Panc1 (cell line): ENCODE data around the gene IL20RB. TPM values are rescaled to one million over a fixed set of nuclear protein-coding genes. Genes with fewer than 3 reads are reported as not detected.
A peak's percentile ranks its signal among the peaks of the same experiment; 100 is the strongest.

Source experiments
- ATAC-seq: fragments of 200-7000 bp; cut with Tn5 transposase; 2 replicates; pipeline ENCODE4 v1.9.1; 2020; ENCODE audit warnings: mild to moderate bottlenecking, moderate library complexity
- BruUV-seq: library from RNA; stranded (reverse); fragments of 400-500 nt; replicated peaks from 2 replicates; lab custom pipeline; 2021; lab: Mats Ljungman, UMichigan
- CTCF ChIA-PET: fragments of 300-600 bp; sonication (Branson Sonifier 250); formaldehyde crosslinking; loops from one replicate; lab custom pipeline; 2022; ENCODE audit warnings: antibody characterized with exemption; lab: Charles Lee
- POLR2A ChIA-PET: fragments of 300-600 bp; sonication (Branson Sonifier 250); formaldehyde crosslinking; loops from one replicate; lab custom pipeline; 2022; ENCODE audit warnings: antibody characterized with exemption; lab: Charles Lee
- DNase-seq: peaks from one replicate; pipeline ENCODE4 v3.0.0-alpha.2; 2010; ENCODE audit warnings: low read depth, low spot score
- H3K27ac ChIP-seq: 2 replicates; pipeline ENCODE4 v1.5.1; 2011; ENCODE audit warnings: mild to moderate bottlenecking, low read length, inconsistent platforms
- H3K27me3 ChIP-seq: fragments of 200-500 bp; sonication (Bioruptor generic); 2 replicates; pipeline ENCODE4 v1.6.0; 2014; ENCODE audit warnings: low read length, inconsistent platforms; ENCODE audit not compliant: control insufficient read depth, insufficient read depth
- H3K36me3 ChIP-seq: fragments of 200-500 bp; sonication (Bioruptor generic); 2 replicates; pipeline ENCODE4 v1.5.1; 2014; ENCODE audit warnings: inconsistent platforms, mild to moderate bottlenecking, low read length, moderate library complexity; ENCODE audit not compliant: control insufficient read depth, insufficient read depth
- H3K4me1 ChIP-seq: 2 replicates; pipeline ENCODE4 v1.5.1; 2011; ENCODE audit warnings: inconsistent platforms, mild to moderate bottlenecking, low read length, moderate library complexity; ENCODE audit not compliant: control insufficient read depth, insufficient read depth
- H3K4me3 ChIP-seq, 2 experiments: 2 replicates each; pipeline ENCODE4 v1.5.1; 2011 to 2012; ENCODE audit warnings: low read depth in 2 of 2, low read length in 2 of 2, mild to moderate bottlenecking in 2 of 2, inconsistent platforms in 1 of 2, moderate library complexity in 1 of 2
- H3K9me3 ChIP-seq: fragments of 200-500 bp; sonication (Bioruptor generic); 2 replicates; pipeline ENCODE4 v1.5.1; 2014; ENCODE audit warnings: low read depth, mild to moderate bottlenecking, inconsistent platforms, low read length, moderate library complexity; ENCODE audit not compliant: control insufficient read depth, insufficient read depth
- CTCF ChIP-seq: fragments of 450-650 bp; IDR thresholded peaks from 2 replicates; pipeline ENCODE4 v1.5.1; 2017; ENCODE audit warnings: mild to moderate bottlenecking
- POLR2AphosphoS5 ChIP-seq: IDR thresholded peaks from 2 replicates; pipeline ENCODE4 v1.6.1; 2012; ENCODE audit warnings: mild to moderate bottlenecking, low read depth, low read length, moderate library complexity
- REST ChIP-seq, 2 experiments: IDR thresholded peaks; 2 replicates each; pipeline ENCODE4 v1.6.1; 2011 to 2012; ENCODE audit warnings: low read depth in 2 of 2, control low read depth in 1 of 2, low read length in 1 of 2, mild to moderate bottlenecking in 1 of 2, moderate library complexity in 1 of 2; ENCODE audit not compliant: insufficient read depth in 1 of 2
- SIN3A ChIP-seq: IDR thresholded peaks from 2 replicates; pipeline ENCODE4 v1.6.1; 2012; ENCODE audit warnings: low read depth, mild to moderate bottlenecking, low read length, moderate library complexity, borderline replicate concordance; ENCODE audit not compliant: insufficient read depth
- TCF7L2 ChIP-seq: IDR thresholded peaks from 2 replicates; pipeline ENCODE4 v1.6.1; 2011; ENCODE audit warnings: mild to moderate bottlenecking, low read depth, low read length, inconsistent platforms
- in situ Hi-C: cut with HindIII; loops from 2 replicates; pipeline ENCODE4 v1.10.0; 2016; ENCODE audit warnings: low sequenced_read_pairs, low pct_unique_long_range_greater_than_20kb
- intact Hi-C: fragments of 100-400 bp; cut with micrococcal nuclease; formaldehyde crosslinking; loops from one replicate; pipeline ENCODE4 v1.10.0; 2022; ENCODE audit not compliant: unreplicated experiment
- total RNA-seq: library from RNA; stranded (reverse); gene quantifications from one replicate; pipeline ENCODE4 v1.2.1, GENCODE V29; 2021; ENCODE audit not compliant: unreplicated experiment

The IL20RB gene
- total RNA-seq, 1 experiment from 2014 or later: 1.7 TPM

- Histone ChIP-seq H3K4me3 (no peak overlapping the region), H3K27ac (no peak overlapping the region), H3K27me3 (no peaks in the 10 kb centered on the region), H3K4me1 (peaks cover 3% of the 10 kb centered on the region), H3K9me3 (no peaks in the 10 kb centered on the region), H3K36me3 (peaks cover 14% of the 10 kb centered on the region; the same call in 1 of the 2 replicates)
- BruUV-seq: no TSS peak
- CTCF ChIA-PET: no interaction called here
- peak; percentile 21; the same call in 1 of the 2 replicates for TF ChIP-seq CTCF
- no peak for TF ChIP-seq TCF7L2
- DNase-seq: no peak
- intact Hi-C loops (no loop called here), in situ Hi-C loops (no loop called here)
- ATAC-seq: no peak
- POLR2A ChIA-PET: no interaction called here
These were observed 8.1 kb upstream of the IL20RB start for GRCh38 chr3:136949708-136950107.

- no peak for TF ChIP-seq SIN3A
- no peak for TF ChIP-seq REST (IDR thresholded peaks at IDR 0.05; ENCODE audit: insufficient read depth in 1 of 2, low read depth in 2 of 2, low read length in 1 of 2)
- TF ChIP-seq CTCF: no peak
- TF ChIP-seq TCF7L2: no peak
- no peak for TF ChIP-seq POLR2AphosphoS5
- in situ Hi-C loops (no loop called here), intact Hi-C loops (no loop called here)
- no peak for DNase-seq
- POLR2A ChIA-PET: no interaction called here
- peaks cover 12% of the 10 kb centered on the region for H3K4me1 ChIP-seq
- H3K36me3 ChIP-seq: peaks cover 14% of the 10 kb centered on the region; the same call in 1 of the 2 replicates
- no peaks in the 10 kb centered on the region for H3K27me3 ChIP-seq
- BruUV-seq: no TSS peak
- no peak overlapping the region for H3K27ac ChIP-seq
- H3K9me3 ChIP-seq: no peaks in the 10 kb centered on the region
- ATAC-seq: no peak
- H3K4me3 ChIP-seq: no peak overlapping the region
- CTCF ChIA-PET: no interaction called here
These were observed 7.2 kb upstream of the IL20RB start for GRCh38 chr3:136950623-136951022.
